ENCODE results near the gene ENOSF1. TPM values are rescaled to one million over a fixed set of nuclear protein-coding genes. Genes with fewer than 3 reads are reported as not detected.

Gene ENOSF1
- total RNA-seq, 2 experiments from 2014 or later, result 67.2 to 70.3 TPM

- no peak for DNase-seq
- no peaks in the 10 kb centered on the region for H3K27me3 Mint-ChIP-seq
- no peak overlapping the region for H3K4me3 Mint-ChIP-seq
- POLR2A ChIA-PET, result no interaction called here
- peaks cover 35% of the 10 kb centered on the region for H3K4me1 Mint-ChIP-seq
- no peak overlapping the region for H3K27ac Mint-ChIP-seq
- CTCF ChIA-PET, result interaction anchor here (0.5 to 1.0 kb wide), 4 partner anchors 13 to 169 kb away, joined by 3 read pairs; no protein-coding TSS in a partner anchor
- H3K9me3 Mint-ChIP-seq, result peaks cover 14% of the 10 kb centered on the region
- H3K36me3 Mint-ChIP-seq (ENCODE audit: low read depth), result peaks cover 66% of the 10 kb centered on the region
Measured at GRCh38 chr18:666177-666576, 46.3 kb downstream of the ENOSF1 start.

GRCh38 chr18:662197-662596, 50.2 kb downstream of the ENOSF1 start:
- Mint-ChIP-seq H3K27ac (no peak overlapping the region), H3K36me3 (ENCODE audit: low read depth) (peaks cover 61% of the 10 kb centered on the region), H3K4me1 (peaks cover 46% of the 10 kb centered on the region), H3K9me3 (peaks cover 16% of the 10 kb centered on the region), H3K27me3 (no peaks in the 10 kb centered on the region), H3K4me3 (no peak overlapping the region)
- ChIA-PET CTCF (no interaction called here), POLR2A (no interaction called here)
- no peak for DNase-seq

GRCh38 chr18:659597-659996, 52.8 kb downstream of the ENOSF1 start:
- peak overlapping the region; percentile 95 for H3K27ac Mint-ChIP-seq
- H3K4me3 Mint-ChIP-seq, result peak overlapping the region; percentile 97
- POLR2A ChIA-PET, result no interaction called here
- peaks cover 9% of the 10 kb centered on the region for H3K9me3 Mint-ChIP-seq
- H3K36me3 Mint-ChIP-seq (ENCODE audit: low read depth), result peaks cover 50% of the 10 kb centered on the region
- no peaks in the 10 kb centered on the region for H3K27me3 Mint-ChIP-seq
- CTCF ChIA-PET, result interaction anchor here (1.2 to 2.6 kb wide), 5 partner anchors 11 to 180 kb away, joined by 3 to 10 read pairs (median 5); no protein-coding TSS in a partner anchor
- no peak for DNase-seq
- H3K4me1 Mint-ChIP-seq, result peaks cover 49% of the 10 kb centered on the region

GRCh38 chr18:658947-659533, 53.4 kb downstream of the ENOSF1 start:
- ChIA-PET CTCF (interaction anchor here (0.7 to 2.6 kb wide), 9 partner anchors 9 to 173 kb away, joined by 3 to 10 read pairs (median 3); partner anchors contain the start of gene ENOSF1), POLR2A (interaction anchor here (0.8 kb wide), 1 partner anchor 23 kb away, joined by 3 read pairs; no protein-coding TSS in a partner anchor)
- peak overlapping the region; percentile 97 for H3K4me3 Mint-ChIP-seq
- no peak for DNase-seq
- H3K36me3 Mint-ChIP-seq (ENCODE audit: low read depth), result peaks cover 49% of the 10 kb centered on the region
- H3K27ac Mint-ChIP-seq, result peak overlapping the region; percentile 95
- H3K27me3 Mint-ChIP-seq, result no peaks in the 10 kb centered on the region
- H3K4me1 Mint-ChIP-seq, result peaks cover 49% of the 10 kb centered on the region
- H3K9me3 Mint-ChIP-seq, result peaks cover 9% of the 10 kb centered on the region

GRCh38 chr18:658001-658946, 54.2 kb downstream of the ENOSF1 start:
- ChIA-PET POLR2A (interaction anchor here (0.8 kb wide), 1 partner anchor 24 kb away, joined by 3 read pairs; no protein-coding TSS in a partner anchor), CTCF (interaction anchor here (0.7 to 2.6 kb wide), 15 partner anchors 8 to 183 kb away, joined by 3 to 10 read pairs (median 4); partner anchors contain the start of gene ENOSF1)
- Mint-ChIP-seq H3K27ac (peak overlapping the region; percentile 95), H3K27me3 (no peaks in the 10 kb centered on the region), H3K36me3 (ENCODE audit: low read depth) (peaks cover 48% of the 10 kb centered on the region), H3K4me1 (peaks cover 53% of the 10 kb centered on the region), H3K4me3 (peak overlapping the region; percentile 97), H3K9me3 (peaks cover 9% of the 10 kb centered on the region)
- DNase-seq, result peak; percentile 85

- H3K36me3 Mint-ChIP-seq (ENCODE audit: low read depth), result peaks cover 46% of the 10 kb centered on the region
- no peaks in the 10 kb centered on the region for H3K27me3 Mint-ChIP-seq
- H3K4me3 Mint-ChIP-seq, result peak within 1 kb of the TSS; percentile 97
- peaks cover 53% of the 10 kb centered on the region for H3K4me1 Mint-ChIP-seq
- H3K27ac Mint-ChIP-seq, result peak within 1 kb of the TSS; percentile 95
- peaks cover 9% of the 10 kb centered on the region for H3K9me3 Mint-ChIP-seq
- ChIA-PET CTCF (interaction anchor here (1.0 to 2.6 kb wide), 11 partner anchors 8 to 184 kb away, joined by 3 to 10 read pairs (median 5); partner anchors contain the start of gene ENOSF1), POLR2A (interaction anchor here (0.6 kb wide), 1 partner anchor 141 kb away, joined by 3 read pairs; no protein-coding TSS in a partner anchor)
- DNase-seq, result peak; percentile 58
Measured at GRCh38 chr18:657311-658000, 55.0 kb downstream of the ENOSF1 start, which contains the start of gene TYMS. TSS of gene TYMS (plus strand) at chr18:657653. CDS start at chr18:657743, 90 bp downstream.

- no peak for DNase-seq
- Mint-ChIP-seq H3K27me3 (no peaks in the 10 kb centered on the region), H3K36me3 (ENCODE audit: low read depth) (peaks cover 30% of the 10 kb centered on the region), H3K27ac (no peak overlapping the region), H3K4me1 (peaks cover 49% of the 10 kb centered on the region), H3K4me3 (peak overlapping the region; percentile 97), H3K9me3 (no peaks in the 10 kb centered on the region)
- CTCF ChIA-PET, result interaction anchor here (1.0 to 1.5 kb wide), 3 partner anchors 53 to 184 kb away, joined by 4 to 7 read pairs (median 6); no protein-coding TSS in a partner anchor
- POLR2A ChIA-PET, result no interaction called here
Measured at GRCh38 chr18:655445-655844, 57.0 kb downstream of the ENOSF1 start.

- Mint-ChIP-seq H3K4me3 (no peak overlapping the region), H3K27ac (no peak overlapping the region), H3K36me3 (ENCODE audit: low read depth) (peaks cover 22% of the 10 kb centered on the region), H3K4me1 (peaks cover 48% of the 10 kb centered on the region), H3K27me3 (no peaks in the 10 kb centered on the region), H3K9me3 (no peaks in the 10 kb centered on the region)
- POLR2A ChIA-PET, result interaction anchor here (1.0 kb wide), 1 partner anchor 58 kb away, joined by 4 read pairs; the partner anchor contains the start of gene ENOSF1
- no peak for DNase-seq
- CTCF ChIA-PET, result interaction anchor here (1.0 to 1.5 kb wide), 3 partner anchors 17 to 54 kb away, joined by 3 to 6 read pairs (median 3); no protein-coding TSS in a partner anchor
Measured at GRCh38 chr18:654601-655000, 57.8 kb downstream of the ENOSF1 start.

GRCh38 chr18:653512-653911, 58.9 kb downstream of the ENOSF1 start:
- H3K36me3 Mint-ChIP-seq (ENCODE audit: low read depth), result peaks cover 11% of the 10 kb centered on the region
- no peak overlapping the region for H3K27ac Mint-ChIP-seq
- CTCF ChIA-PET, result interaction anchor here (1.5 kb wide), 1 partner anchor 34 kb away, joined by 3 read pairs; no protein-coding TSS in a partner anchor
- no peaks in the 10 kb centered on the region for H3K27me3 Mint-ChIP-seq
- POLR2A ChIA-PET, result no interaction called here
- H3K9me3 Mint-ChIP-seq, result no peaks in the 10 kb centered on the region
- no peak overlapping the region for H3K4me3 Mint-ChIP-seq
- DNase-seq, result no peak
- H3K4me1 Mint-ChIP-seq, result peaks cover 40% of the 10 kb centered on the region

- Mint-ChIP-seq H3K36me3 (ENCODE audit: low read depth) (peaks cover 9% of the 10 kb centered on the region), H3K9me3 (no peaks in the 10 kb centered on the region), H3K27me3 (no peaks in the 10 kb centered on the region), H3K4me3 (no peak overlapping the region), H3K27ac (no peak overlapping the region), H3K4me1 (peaks cover 40% of the 10 kb centered on the region)
- POLR2A ChIA-PET, result no interaction called here
- CTCF ChIA-PET, result no interaction called here
- no peak for DNase-seq
Measured at GRCh38 chr18:652131-652530, 60.3 kb downstream of the ENOSF1 start.

- H3K27me3 Mint-ChIP-seq, result no peaks in the 10 kb centered on the region
- no peaks in the 10 kb centered on the region for H3K9me3 Mint-ChIP-seq
- POLR2A ChIA-PET, result no interaction called here
- CTCF ChIA-PET, result interaction anchor here (1.0 kb wide), 1 partner anchor 8 kb away, joined by 4 read pairs; no protein-coding TSS in a partner anchor
- peak overlapping the region; percentile 46 for H3K4me3 Mint-ChIP-seq
- peak; percentile 74 for DNase-seq
- peak overlapping the region; percentile 82 for H3K27ac Mint-ChIP-seq
- peaks cover 7% of the 10 kb centered on the region for H3K36me3 Mint-ChIP-seq (ENCODE audit: low read depth)
- peaks cover 32% of the 10 kb centered on the region for H3K4me1 Mint-ChIP-seq
Measured at GRCh38 chr18:650428-650858, 62.0 kb downstream of the ENOSF1 start.

GRCh38 chr18:649341-649740, 63.1 kb downstream of the ENOSF1 start:
- peaks cover 5% of the 10 kb centered on the region for H3K27me3 Mint-ChIP-seq
- H3K36me3 Mint-ChIP-seq (ENCODE audit: low read depth), result peaks cover 7% of the 10 kb centered on the region
- no peak overlapping the region for H3K4me3 Mint-ChIP-seq
- H3K27ac Mint-ChIP-seq, result no peak overlapping the region
- CTCF ChIA-PET, result interaction anchor here (0.5 to 1.0 kb wide), 3 partner anchors 9 to 13 kb away, joined by 3 to 4 read pairs (median 4); no protein-coding TSS in a partner anchor
- no peaks in the 10 kb centered on the region for H3K9me3 Mint-ChIP-seq
- DNase-seq, result no peak
- POLR2A ChIA-PET, result no interaction called here
- peaks cover 26% of the 10 kb centered on the region for H3K4me1 Mint-ChIP-seq
